Measurements from ENCODE around the gene NRXN2.

- no peak for TF ChIP-seq REST (IDR thresholded peaks at IDR 0.05; ENCODE audit: low read depth, low read length)
- TF ChIP-seq JUND (IDR thresholded peaks at IDR 0.05) = no peak
- no peak for TF ChIP-seq RCOR1 (IDR thresholded peaks at IDR 0.05; ENCODE audit: low read length)
- TF ChIP-seq YY1 (IDR thresholded peaks at IDR 0.05; ENCODE audit: low read depth) = no peak
- TF ChIP-seq RXRA (IDR thresholded peaks at IDR 0.05; ENCODE audit: borderline replicate concordance, low read depth) = no peak
- no peak for TF ChIP-seq CTCF (IDR thresholded peaks at IDR 0.05)
- no peak for TF ChIP-seq ELF1 (IDR thresholded peaks at IDR 0.05)
- TF ChIP-seq MAX (IDR thresholded peaks at IDR 0.05; ENCODE audit: low read depth) = no peak
These were observed 16.9 kb upstream of the NRXN2 start for GRCh38 chr11:64739871-64740270.
